Measurements from ENCODE around the gene ARMH2. TPM values are rescaled to one million over a fixed set of nuclear protein-coding genes. Genes with fewer than 3 reads are reported as not detected.

ARMH2 gene
- total and polyA plus RNA-seq, 2 donors (not counting 3 experiments of a cell fraction or from before 2014, with no cell fraction given), result not detected

DNA sequence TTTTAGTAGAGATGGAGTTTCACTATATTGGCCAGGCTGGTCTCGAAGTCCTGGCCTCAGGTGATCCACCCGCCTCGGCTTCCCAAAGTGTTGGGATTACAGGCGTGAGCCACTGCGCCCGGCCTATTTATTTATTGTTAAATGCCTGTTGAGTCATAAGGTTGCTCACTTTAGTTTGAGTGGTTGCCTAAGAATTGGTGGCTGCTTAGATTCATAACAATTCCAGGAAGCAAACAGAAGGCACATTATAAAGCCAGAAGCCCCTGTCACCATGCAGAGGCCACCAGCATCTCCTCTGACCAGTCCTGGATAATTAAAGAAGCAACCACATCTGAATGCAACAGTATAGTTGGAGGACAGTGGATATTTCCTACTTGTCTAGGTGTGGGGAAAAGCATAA is 24.0 kb upstream of the ARMH2 start:
- CTCF ChIA-PET, result no interaction called here

More for the DNA sequence above, 24.0 kb upstream of the ARMH2 start:
- Histone ChIP-seq H3K9me1 (replicated peaks; ENCODE audit: control insufficient read depth, extremely low read depth, insufficient read depth, low read length) (no peaks in the 10 kb centered on the region), H2AFZ (ENCODE audit: low read depth, low read length) (no peak overlapping the region), H3K9me3 (replicated peaks; ENCODE audit: control insufficient read depth, insufficient read depth, low read length) (no peaks in the 10 kb centered on the region), H3K9ac (replicated peaks; ENCODE audit: extremely low read depth, insufficient read depth, low read length) (no peak overlapping the region), H3K36me3 (ENCODE audit: control insufficient read depth in 2 of 2, extremely low read depth in 1 of 2, insufficient read depth in 2 of 2, low read length in 2 of 2) (no peaks in the 10 kb centered on the region), H3K4me2 (ENCODE audit: insufficient read depth, low read length) (no peak overlapping the region), H3K27me3 (ENCODE audit: control insufficient read depth in 2 of 2, insufficient read depth in 2 of 2, low read length in 2 of 2) (no peaks in the 10 kb centered on the region), H3K4me3 (replicated peaks in 1 of 3; ENCODE audit: insufficient read depth in 1 of 3, low read depth in 1 of 3, low read length in 3 of 3) (no peak overlapping the region), H4K20me1 (replicated peaks; ENCODE audit: control insufficient read depth, extremely low read depth, insufficient read depth, low read length) (no peaks in the 10 kb centered on the region), H3K4me1 (ENCODE audit: control insufficient read depth, extremely low read depth, insufficient read depth, low read length) (no peaks in the 10 kb centered on the region), H3K27ac (ENCODE audit: insufficient read depth, low read depth, low read length) (no peak overlapping the region), H3K79me2 (ENCODE audit: control insufficient read depth, insufficient read depth, low read length) (no peaks in the 10 kb centered on the region)
- dilution Hi-C loops (cut with MboI; ENCODE audit: extremely low pct_ligation_motif_present, low sequenced_read_pairs), result no loop called here
- DNase-seq (ENCODE audit: low read depth, low spot score), result no peak
- BruUV-seq (replicated peaks), result no TSS peak
- intact Hi-C loops (cut with micrococcal nuclease), result no loop called here
- POLR2A ChIA-PET, result no interaction called here
- no peak for FAIRE-seq
- no peak for TF ChIP-seq JUN (IDR thresholded peaks at IDR 0.05; ENCODE audit: borderline replicate concordance, insufficient read depth, insufficient read length, low read depth)
- no peak for TF ChIP-seq CTCF (IDR thresholded peaks at IDR 0.05; ENCODE audit: extremely low read depth in 1 of 2, insufficient read depth in 1 of 2, low read depth in 1 of 2, low read length in 2 of 2)
- no peak for TF ChIP-seq MYC (IDR thresholded peaks at IDR 0.05; ENCODE audit: low read depth, low read length)
- TF ChIP-seq FOS (IDR thresholded peaks at IDR 0.05; ENCODE audit: borderline replicate concordance, insufficient read depth, low read length), result no peak
- no peak for TF ChIP-seq EZH2 (IDR thresholded peaks at IDR 0.05; ENCODE audit: borderline replicate concordance, low read depth, low read length, severe bottlenecking)
- TF ChIP-seq MAX (IDR thresholded peaks at IDR 0.05; ENCODE audit: insufficient read depth, insufficient read length), result no peak
- no peak for TF ChIP-seq POLR2AphosphoS5 (IDR thresholded peaks at IDR 0.05; ENCODE audit: insufficient read depth, low read depth, low read length)
- no peak for TF ChIP-seq POLR2A (IDR thresholded peaks at IDR 0.05; ENCODE audit: low read depth, low read length)
- TF ChIP-seq GATA2 (IDR thresholded peaks at IDR 0.05; ENCODE audit: insufficient read depth, insufficient read length, low read depth, low read length), result no peak
